ENCODE measurements around the gene NFASC. TPM values are rescaled to one million over a fixed set of nuclear protein-coding genes. Genes with fewer than 3 reads are reported as not detected.

NFASC gene
- total RNA-seq, 1 donor from 2014 or later: 0.17 TPM

DNA sequence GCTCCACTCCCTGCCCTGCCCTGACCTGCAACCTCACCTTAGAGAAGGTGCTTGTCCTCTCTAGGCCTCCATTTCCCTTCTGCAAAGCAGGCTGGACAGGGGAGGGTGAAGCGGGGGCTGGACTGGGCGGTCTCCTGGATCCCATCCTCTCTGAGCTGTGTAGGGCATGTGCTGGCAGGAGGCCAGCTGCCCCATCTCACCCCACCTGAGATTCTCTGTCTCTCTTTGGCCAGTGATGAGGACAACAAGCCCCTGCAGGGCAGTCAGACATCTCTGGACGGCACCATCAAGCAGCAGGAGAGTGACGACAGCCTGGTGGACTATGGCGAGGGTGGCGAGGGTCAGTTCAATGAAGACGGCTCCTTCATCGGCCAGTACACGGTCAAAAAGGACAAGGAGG lies 145.4 kb downstream of the NFASC start:
- no peak for DNase-seq

DNA sequence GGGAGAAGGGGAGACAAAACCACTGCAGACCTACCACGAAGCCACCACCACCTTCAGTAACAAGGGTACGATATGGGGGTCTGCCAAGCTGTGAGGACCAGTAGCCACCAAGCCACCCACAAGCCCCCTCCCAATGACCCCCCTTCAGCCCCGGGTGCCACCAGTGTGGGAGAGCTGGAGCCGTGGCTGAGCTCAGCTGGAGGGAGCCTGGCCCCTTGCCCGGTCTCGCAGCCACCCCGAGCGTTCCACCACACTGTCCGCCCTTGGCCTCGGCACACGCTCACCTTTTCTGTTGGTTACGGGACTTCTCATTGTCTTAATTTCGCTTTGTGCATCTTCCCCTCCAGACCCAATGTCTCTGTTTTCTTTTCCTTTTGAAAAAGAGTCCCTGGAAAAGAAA lies 145.9 kb downstream of the NFASC start:
- DNase-seq: no peak

DNA sequence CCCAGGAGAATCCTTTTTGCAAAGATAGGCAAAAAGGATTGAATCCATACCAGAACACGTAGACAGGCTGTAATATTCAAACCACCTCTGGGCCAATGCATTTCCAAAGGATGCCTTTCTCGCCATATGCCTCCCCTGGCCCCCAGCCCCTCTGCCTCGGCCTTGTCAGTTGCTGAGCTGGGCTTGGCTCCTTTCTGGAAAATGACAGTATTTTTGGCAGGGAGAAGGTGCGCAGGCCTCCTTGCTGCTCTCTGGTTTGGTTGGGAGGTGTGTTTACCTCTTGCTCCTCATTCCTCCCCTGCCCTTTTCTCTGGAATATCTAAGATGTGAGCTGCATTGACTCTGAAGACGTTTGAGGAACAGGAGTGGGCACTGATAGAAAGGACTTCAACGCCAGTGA lies 146.3 kb downstream of the NFASC start:
- DNase-seq: no peak

DNA sequence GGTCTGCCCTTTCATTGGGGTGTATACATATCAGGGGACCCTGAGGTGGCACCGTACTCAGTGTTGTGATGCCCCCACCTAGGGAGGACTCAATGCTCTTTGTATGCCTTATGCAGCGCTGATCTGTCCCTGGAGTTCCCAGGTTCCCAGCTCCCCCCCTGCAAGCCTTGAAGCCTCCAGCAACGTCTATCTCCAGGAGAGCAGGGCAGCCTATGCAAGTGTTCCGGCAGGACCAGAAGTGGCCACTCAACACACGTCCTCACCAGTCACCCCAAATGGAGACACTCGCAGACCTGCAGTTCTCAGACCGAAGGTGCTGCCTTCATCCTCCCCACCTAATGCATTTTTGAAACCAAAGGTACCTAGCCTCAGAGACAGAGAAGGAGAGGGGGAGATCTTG lies 147.1 kb downstream of the NFASC start:
- no peak for DNase-seq

DNA sequence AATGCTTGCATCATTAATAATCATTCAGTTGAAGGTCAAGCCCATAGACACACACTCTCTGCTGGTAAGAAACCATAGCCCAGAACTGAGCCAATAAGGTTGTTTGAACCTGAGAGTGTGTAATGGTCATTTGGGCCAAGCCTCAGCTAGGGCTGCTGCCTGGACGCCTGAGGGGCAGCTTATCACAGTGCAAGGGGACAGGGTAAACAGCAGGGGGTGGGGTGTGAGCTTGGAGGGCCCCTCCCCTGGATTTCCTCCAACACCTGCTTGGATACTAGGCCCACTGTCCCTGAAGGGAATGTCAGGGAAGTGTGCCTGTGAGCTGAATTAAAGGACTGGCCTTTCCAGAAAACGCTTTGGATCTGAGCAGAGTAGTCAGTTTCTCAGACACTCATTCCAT lies 147.7 kb downstream of the NFASC start:
- no peak for DNase-seq

DNA sequence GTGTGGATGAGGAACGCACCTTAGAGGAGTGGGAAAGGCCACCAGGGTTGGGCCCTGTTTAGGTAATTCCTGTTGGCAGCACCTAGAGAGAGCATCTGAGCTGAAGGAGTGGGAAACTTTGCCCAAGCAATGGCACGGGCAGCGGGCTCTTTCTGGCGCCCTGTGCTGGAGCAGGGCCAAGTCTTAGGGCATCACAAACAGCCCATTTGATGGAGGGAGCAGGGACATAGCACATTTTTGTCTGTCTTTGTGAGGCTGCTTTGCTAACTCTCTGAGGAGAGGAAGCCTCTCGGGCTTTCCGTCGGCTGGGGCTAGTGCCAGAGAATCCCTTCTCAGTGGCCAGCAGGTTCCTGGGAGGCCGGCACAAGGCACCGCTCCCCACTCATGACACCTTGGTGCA lies 149.8 kb downstream of the NFASC start:
- DNase-seq: no peak

DNA sequence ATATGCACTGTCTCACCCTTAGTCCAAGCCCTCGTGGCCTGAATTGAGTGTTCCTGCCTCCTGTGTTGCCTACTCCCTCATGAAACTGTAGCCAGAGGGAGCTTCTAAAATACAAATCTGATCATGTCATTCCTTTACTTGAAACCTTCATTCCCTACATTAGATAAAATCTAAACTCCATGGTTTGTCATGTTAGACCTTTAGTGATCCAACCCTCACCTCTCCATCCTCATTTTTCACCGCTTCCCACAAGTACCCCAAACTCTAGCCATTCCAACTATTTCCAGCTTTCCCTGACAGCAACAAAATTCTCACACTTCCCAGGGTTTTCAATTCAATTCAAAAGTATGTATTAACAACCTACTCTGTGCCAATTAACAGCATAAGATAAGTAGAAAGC lies 154.0 kb downstream of the NFASC start:
- no peak for DNase-seq

DNA sequence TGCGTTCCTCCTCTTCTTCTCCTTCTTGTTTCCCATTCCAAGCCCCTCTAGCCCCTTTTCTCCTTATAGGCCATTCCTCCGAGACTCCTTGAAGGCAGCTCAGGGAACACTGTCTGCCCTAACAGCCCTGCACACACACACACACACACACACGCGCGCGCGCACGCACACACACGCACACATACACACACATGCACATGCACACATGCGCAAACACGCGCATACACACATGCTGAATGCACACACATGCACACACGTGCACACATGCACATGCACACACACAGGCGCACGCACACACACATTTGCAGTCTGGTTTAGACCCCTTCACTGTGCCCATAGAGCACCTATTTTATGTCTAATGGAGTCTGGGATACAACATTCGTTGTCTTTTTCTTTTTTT lies 154.6 kb downstream of the NFASC start:
- DNase-seq: no peak

DNA sequence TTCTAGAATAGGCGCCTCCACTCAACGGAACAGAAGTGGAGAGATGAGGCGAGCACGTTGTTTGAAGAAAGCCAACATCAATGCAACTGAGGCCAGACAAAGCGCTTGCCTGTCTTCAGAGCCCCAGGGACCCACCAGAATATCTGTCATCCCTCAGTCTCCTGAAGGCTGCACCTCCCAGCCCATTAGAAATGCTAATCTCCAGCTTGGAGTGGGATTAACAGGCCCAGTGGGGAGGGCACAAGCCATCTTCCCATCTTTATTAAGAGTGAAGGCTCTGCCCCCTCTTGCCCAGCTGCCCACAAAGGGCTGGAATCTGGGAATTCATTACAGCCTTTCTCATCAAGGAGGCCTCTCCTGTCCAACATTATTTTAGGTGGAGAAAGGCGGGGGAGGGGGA lies 155.5 kb downstream of the NFASC start:
- DNase-seq: no peak

DNA sequence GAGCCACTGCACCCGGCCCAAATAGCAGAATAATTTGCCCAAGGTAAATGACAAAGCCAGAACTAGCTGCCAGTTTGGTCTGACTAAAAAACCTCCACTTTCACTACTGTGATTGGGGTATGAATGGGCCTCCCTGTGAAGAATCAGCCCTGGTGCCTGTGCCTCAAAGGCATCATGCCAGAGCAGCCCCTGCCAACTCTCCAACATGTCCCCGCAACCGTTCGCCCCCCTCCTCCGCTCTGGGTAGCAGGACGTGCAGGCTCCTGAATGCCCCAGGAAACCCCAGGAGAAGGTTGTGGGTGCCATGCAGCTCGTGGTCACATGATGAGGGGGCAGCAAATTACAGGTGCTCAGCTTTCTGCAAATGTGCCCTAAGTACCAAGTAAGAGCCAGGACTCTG lies 157.7 kb downstream of the NFASC start:
- DNase-seq: no peak

DNA sequence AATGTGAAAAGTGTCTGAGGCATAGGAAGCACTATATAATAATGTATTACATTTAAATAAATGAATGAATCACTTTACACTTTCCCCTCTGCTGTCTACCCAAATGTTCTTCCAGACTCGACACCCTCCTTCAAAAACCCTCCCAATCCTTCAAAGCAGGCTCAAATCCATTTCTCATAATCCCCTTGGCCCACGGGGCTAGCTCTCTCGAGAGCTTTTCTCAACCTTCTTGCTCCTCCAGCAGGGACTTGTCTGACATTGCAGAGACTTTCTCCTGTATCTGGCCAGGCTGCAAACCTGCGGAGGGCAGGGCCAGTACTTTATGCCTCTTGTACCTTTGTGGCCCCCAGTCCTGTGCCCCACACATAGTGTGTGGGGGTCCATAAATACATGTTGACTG lies 158.3 kb downstream of the NFASC start:
- no peak for DNase-seq

DNA sequence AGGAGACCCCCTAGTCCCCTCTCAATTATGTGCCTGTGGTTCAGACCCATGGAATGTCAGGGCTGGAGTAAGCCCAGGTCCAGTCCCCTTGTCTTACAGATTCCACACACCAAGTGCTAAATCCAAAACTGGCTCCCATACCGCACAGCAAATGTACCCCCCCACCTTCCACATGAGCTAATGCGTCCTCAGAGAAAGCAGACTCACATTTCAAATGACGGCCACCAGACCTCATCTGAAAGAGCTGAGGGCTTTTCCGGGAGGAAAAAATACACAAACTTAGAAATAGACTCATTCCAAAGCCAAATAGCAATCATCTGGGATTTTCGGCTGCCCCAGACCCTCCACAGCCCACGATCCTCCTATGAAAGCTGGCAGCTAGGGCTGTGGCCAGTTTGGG lies 159.6 kb downstream of the NFASC start:
- no peak for DNase-seq

DNA sequence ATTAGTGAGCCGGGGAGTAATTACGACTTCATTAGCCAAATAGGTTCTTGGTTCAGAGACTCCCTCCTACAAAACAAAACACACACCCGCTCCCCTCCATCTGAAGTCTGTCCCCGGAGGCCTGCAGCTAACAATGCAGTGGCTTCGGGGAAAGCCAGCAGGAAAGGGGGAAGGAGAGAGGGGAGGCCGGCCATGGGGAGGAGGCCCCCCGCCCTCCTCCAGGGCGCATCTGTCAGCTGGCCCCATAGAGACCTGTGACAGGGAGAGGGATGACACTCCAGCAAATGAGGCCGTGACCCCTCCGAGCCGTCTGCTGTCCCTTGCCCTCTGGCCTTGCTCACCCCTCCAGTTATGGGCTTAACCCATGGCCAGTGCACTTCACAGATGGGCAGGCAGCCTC lies 160.2 kb downstream of the NFASC start:
- no peak for DNase-seq

DNA sequence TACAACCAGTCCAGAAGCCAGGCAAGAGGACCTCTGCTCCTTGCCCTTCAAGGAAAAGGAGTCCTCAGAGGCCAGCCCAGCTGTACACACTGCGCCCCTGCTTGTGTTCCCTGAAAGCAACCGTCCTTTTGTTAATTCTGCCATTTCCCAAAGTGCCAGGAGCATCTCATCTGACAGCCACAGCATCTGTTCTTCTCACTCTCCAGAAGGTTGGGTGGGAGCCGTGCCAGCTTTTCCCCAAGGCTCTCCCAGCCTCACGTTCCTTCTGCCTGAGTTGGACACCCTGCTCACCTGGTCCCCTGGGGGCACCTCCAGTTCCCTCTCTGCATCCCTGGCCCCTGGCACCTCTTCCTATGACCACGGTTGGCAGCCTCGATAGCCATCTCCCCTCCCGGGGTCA lies 161.8 kb downstream of the NFASC start:
- DNase-seq: no peak

DNA sequence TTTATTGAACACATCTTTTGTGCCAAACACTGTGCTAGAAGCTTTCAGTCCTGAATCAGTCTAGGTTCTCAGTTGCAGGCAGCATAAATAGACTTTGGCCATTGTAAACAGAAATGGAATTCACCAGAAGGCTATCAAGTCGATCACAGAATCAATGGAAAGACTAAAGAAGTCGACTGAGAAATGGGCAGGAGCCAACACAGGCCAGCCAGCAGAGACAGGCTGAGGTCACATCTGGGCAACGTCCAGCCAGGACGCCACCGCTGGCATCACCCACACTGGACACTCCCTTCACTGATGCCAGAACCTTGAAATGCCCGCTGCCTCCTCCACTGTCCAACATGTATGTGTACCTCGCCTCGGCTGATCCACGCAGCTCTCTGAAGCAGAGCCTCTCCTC lies 166.9 kb downstream of the NFASC start:
- DNase-seq: no peak

DNA sequence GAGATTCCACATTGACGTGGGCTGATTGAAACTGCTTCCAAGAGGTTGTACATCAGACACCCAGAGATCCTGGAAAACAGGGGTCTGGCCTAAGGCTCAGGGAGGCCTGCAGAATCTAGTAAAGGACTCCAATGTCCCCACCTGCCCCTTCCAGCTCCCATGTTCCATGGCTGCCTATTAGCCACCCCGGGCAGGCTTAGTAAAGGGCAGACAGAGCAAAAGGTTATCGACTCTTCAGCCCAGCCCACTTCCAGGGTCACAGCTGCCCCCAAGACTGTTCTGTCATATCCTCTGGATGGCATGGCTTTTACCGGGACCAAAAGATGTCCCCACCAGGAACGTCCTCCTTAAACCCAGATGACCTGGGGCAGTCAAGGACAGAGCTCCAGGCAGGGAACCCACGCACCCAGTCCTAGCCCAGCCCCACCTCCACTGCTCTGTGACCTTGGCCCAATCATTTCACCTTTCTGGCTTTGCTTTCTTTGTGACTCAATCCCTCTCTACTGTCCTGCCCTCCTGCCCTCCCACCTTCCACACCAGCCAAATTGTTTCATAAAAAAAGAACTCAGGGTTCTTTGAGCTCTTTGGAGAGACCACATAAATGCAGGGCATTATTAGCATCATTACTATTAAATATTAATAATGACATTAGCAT lies 167.6 kb downstream of the NFASC start:
- DNase-seq: no peak

DNA sequence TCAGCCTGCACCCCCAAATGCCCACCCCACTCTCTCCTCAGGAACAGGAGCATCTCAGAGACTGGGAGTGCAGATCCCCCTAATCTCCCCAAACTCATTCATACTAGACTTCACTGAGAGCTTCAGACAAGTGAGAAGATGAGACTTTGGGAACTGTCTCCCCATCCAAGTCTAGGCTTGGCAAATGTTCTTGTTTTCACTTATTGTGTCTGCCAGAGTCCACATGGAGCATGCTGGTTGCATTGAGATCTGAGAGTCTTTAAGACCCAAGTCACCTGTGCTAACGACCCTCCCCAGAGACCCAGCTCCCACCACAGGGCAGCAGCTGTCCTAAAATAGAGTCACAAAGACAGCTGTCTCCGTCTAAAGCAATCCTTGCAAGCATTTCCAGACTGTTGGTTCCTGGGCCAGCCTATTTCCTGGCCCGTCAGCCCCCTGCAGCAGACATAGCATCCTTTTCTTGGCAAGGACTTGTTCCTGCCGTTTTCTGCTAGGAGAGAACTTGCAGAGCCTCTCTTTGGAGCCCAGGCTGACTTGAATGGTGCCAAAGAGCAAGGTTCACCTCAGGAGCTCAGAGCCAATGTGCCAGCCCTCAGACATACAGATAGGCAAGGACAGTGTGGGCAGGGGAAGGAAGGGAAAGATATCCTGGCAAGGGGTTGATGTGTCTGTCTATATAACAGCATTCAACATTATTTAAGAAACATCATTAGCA lies 170.5 kb downstream of the NFASC start:
- DNase-seq: no peak

DNA sequence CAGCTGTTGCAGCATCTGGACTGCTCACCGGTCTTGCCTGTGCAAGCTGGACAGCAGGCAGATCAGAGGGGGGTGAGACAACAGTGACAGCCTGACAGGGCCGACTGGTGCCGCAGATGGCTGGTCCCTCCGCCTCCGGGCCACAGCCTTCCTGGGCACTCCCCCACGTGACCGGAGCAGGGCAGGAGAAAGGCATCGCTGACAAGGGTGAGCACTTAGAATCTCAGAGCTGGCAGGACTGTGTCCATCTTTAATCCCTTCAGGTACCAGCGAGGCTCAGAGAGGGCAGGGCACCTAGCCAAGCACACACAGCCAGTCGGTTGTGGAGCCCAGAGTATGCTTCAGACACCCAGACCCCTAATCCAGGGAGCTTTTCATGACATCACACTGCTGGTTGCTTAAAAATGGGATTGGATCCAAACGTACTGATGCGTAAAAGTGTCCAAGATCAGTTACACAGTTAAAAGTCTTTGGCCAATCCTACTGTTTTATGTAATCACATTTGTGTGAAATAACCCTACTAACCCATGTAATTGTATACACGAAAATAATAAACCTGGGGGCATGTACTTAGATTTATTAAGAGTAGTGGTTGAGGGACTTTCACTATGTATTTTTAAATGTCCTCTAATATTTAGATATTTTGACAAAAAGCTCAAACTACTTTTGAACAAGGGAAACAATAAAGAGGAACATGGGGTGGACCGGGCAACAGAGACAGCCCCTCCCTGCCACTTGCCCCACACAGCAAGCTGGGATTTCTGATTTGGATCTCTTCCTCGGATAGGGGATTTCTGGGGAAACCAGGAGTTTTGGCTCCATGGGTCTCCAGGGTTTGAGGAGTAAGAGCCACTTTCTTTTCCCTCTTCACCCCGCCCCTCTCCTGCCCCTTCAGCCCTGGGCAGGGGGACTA lies 171.6 kb downstream of the NFASC start:
- no peak for DNase-seq

DNA sequence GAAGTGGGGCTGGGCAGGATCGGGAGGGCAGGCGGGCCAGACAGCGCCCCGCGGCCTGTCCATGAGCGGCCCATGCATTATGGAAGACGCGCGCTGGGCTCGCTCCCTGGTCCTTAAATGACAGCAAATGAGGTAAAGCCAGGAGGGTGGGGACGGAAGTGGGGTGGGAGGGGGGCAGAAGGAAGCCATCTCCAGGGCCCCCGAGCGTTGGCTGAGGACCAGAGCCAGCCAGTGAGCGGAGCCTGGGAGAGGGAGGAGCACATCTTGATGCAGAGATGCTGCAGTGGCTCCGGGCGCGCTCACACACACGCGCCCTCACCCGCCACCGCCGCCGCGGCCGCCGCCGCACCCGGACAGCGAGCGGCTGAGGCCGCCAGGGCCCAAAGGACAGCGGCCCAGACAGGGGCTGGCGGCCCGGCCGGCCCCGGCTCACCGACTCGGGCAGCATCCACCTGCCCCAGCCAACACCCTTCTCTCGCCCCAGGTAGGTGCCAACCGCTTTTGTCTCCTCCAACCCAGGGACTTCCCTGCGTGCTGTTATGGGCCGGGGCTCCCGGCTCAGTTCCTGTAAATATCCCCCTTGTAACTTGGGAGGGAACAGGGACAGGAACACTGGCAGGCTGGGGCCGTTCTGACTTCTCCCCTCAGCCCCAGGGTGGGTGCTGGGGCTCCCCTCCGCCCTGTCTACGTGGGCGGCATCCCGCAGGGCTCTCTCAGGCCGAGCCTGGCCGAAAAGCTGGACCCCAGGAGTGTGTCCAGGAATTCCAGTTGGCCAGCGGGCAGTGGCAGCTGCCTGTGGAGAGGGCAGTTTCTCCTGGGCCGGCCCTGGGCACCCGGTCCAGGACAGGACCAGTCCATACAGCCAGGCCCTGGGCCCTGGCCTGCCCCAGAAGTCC lies 172.5 kb downstream of the NFASC start, which contains the start of gene CNTN2:
CNTN2 (plus strand) TSS at position 302 of the 896 bp plus-strand sequence. CDS start 9,974 bp downstream, outside the sequence.
- DNase-seq: no peak

DNA sequence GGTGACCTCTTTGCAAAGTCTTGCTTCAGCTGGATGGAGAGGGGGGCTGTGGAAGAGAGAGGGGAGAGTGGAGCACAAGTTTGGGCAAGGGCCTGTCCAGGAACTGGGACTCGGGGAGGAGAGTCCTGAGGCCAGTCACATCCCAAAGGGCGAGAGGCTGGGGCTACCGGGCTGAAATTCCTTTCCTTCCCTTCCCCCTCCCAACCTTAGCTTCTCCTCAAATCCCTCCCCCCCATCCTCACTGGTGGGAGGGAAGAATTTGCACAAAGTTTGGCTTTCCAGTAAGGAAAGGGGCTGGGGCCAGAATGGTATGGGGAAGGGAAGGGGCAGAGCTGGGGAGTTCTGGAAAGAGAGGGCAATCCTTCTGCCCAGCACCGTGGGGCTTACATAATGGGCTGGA lies 173.2 kb downstream of the NFASC start:
- no peak for DNase-seq

DNA sequence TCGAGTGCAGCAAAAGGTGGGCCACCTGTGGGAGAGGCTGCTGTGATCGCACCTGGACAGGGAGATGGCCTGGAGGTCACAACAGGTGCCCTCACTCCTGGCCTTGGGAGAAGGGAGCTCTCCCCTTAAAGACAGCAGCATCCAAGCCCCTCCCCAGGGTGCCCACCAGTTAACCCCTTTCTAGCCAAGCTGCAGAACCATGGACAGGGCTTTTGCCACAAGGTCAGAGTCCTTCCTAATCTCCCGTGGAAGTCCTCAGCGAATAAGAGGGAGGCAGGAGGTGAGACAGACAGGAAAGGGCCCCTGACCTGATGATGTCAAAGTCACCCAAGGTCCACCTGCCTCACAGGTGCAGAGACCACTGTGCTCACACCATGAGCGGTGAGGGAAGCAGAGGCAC lies 174.1 kb downstream of the NFASC start:
- no peak for DNase-seq

DNA sequence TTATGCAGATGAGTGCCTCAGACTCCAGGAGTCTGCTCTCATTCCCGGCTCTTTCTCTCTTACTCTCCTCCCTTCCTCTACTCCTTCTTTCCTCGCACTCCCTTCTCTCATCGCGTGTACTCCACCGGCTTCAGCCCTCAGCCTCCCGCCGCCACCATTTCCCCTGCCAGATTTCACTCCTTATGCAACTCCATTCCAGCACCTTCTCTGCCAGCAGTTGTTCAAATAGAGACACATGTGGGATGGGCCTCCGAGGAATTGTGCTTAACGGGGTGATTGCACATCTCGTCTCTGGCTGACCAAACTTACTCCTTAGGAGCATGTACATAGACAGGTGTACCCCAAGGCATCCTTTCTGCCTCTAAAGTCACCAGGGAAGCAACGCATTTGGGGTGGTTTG lies 174.5 kb downstream of the NFASC start:
- DNase-seq: no peak

DNA sequence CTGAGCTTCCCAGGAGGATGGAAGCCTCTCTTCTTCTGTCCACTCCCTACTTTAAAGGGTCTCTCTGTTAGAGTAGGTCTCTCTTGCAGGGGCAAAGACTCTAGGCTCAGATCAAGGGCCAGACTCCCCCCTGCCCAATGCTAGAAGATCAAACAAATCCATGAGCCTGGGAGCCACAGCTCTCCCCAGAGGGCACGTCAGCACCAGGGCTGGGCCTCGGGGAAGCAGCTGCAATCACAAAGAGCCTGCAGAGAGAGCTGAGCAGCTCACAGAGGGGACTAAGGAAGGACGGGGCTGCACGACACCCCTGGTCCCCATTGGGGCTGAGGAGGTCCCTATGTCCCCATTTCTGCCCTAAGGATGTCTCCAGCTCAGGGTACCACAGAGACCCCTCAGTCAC lies 176.2 kb downstream of the NFASC start:
- DNase-seq: no peak
